ENCODE measurements around the gene ELOF1. TPM values are rescaled to one million over a fixed set of nuclear protein-coding genes. Genes with fewer than 3 reads are reported as not detected.

The ELOF1 gene
- total RNA-seq, 1 donor from 2014 or later: 46.0 TPM

DNA sequence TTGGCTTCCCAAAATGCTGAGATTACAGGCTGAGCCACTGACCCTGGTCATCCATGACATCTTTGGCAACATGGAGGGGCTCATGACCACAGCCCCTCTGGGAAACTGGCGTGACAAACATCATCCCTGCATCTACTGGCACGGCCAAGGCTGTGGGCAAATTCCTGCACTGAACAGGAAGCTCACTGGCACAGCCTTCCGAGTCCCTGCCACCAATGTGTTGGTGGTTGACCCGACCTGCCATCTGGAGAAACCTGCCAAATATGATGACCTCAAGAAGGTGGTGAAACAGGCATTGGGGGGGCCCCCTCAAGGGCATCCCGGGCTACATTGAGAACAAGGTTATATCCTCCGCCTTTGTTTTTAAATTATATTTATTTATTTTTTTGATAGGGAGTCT is 27.3 kb upstream of the ELOF1 start:
- Mint-ChIP-seq H3K36me3 (no peaks in the 10 kb centered on the region), H3K27me3 (ENCODE audit: low read depth) (peaks cover 5% of the 10 kb centered on the region), H3K27ac (no peak overlapping the region), H3K4me3 (no peak overlapping the region), H3K4me1 (peaks cover 5% of the 10 kb centered on the region), H3K9me3 (no peaks in the 10 kb centered on the region)
- no peak for TF ChIP-seq CTCF (IDR thresholded peaks at IDR 0.05; ENCODE audit: unreplicated experiment)
- no peak for DNase-seq (ENCODE audit: low spot score in 2 of 2, unreplicated experiment in 2 of 2)

DNA sequence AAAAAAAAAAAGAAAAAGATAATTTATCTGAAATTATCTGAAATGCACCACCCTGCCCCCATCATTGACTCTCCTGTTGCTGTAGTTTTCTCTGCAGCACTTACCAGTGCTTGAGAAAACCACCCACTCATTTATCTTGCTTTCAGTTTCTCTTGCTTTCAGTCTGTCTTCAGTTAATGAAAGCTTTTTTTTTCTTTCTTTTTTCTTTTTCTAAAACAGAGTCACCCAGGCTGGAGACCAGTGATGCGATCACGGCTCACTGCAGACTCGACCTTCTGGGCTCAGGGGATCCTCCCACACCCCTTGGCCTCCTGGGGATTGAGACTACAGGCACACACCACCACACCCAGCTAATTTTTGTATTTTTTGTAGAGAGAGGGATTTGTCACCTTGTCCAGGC is 22.7 kb upstream of the ELOF1 start:
- DNase-seq (ENCODE audit: low spot score in 2 of 2, unreplicated experiment in 2 of 2): no peak
- no peak overlapping the region for H3K4me3 Mint-ChIP-seq
- H3K36me3 Mint-ChIP-seq: no peaks in the 10 kb centered on the region
- no peaks in the 10 kb centered on the region for H3K9me3 Mint-ChIP-seq
- peaks cover 12% of the 10 kb centered on the region for H3K27me3 Mint-ChIP-seq (ENCODE audit: low read depth)
- H3K27ac Mint-ChIP-seq: no peak overlapping the region
- TF ChIP-seq CTCF (IDR thresholded peaks at IDR 0.05; ENCODE audit: unreplicated experiment): no peak
- peaks cover 3% of the 10 kb centered on the region for H3K4me1 Mint-ChIP-seq

GRCh38 chr19:11580116-11580515 is 21.1 kb upstream of the ELOF1 start:
- no peak overlapping the region for H3K27ac Mint-ChIP-seq
- no peaks in the 10 kb centered on the region for H3K9me3 Mint-ChIP-seq
- DNase-seq (ENCODE audit: low spot score in 2 of 2, unreplicated experiment in 2 of 2): no peak
- peaks cover 3% of the 10 kb centered on the region for H3K4me1 Mint-ChIP-seq
- H3K27me3 Mint-ChIP-seq (ENCODE audit: low read depth): peaks cover 12% of the 10 kb centered on the region
- no peak overlapping the region for H3K4me3 Mint-ChIP-seq
- no peak for TF ChIP-seq CTCF (IDR thresholded peaks at IDR 0.05; ENCODE audit: unreplicated experiment)
- H3K36me3 Mint-ChIP-seq: no peaks in the 10 kb centered on the region

DNA sequence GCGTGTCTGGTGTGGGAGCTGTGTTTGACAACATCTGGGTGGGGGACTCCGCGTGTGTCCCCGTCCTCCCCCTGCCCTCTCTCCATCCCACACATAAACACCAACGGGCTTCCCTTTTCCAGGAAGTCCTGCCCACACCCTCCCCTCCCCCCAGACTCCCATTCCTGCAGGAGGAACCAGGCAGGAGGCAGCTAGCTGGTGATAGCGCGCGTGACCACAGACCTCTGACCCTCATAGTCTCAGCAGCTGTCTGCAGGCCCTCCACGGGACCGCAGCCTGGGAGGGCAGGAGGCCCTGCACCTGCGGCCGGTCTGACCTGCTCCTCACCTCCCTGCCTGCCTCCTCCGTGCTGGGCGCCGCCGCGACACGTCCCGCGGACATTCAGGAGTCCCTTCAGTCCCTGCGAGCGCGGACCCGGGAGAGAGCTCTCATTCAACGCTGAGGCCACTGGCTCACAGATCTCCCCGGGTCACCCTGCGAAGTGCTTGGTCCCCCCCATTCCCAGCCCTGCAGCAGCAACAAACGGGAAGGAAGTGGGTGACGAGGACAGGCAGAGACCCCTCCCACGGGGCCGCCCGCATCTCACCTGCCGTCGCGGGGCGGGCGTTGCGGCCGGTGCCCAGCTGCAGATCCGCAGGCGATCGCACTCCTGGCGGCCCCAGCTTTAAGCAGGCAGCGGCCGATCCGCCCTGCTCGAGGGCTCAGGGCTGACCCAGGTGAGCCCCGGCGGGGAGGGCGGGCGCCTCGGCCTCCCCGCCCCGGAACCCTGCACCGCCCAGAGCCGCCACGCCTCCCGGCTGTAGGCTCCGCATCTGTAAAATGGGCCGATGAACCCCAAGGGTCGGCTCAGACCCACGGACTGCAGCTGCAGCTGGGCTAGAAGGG is 19.5 kb upstream of the ELOF1 start:
- H3K4me1 Mint-ChIP-seq: peaks cover 3% of the 10 kb centered on the region
- no peaks in the 10 kb centered on the region for H3K36me3 Mint-ChIP-seq
- TF ChIP-seq CTCF (IDR thresholded peaks at IDR 0.05; ENCODE audit: unreplicated experiment): no peak
- no peak overlapping the region for H3K27ac Mint-ChIP-seq
- H3K9me3 Mint-ChIP-seq: no peaks in the 10 kb centered on the region
- no peak for DNase-seq (ENCODE audit: low spot score in 2 of 2, unreplicated experiment in 2 of 2)
- peak overlapping the region; percentile 41 for H3K4me3 Mint-ChIP-seq
- peaks cover 12% of the 10 kb centered on the region for H3K27me3 Mint-ChIP-seq (ENCODE audit: low read depth)

DNA sequence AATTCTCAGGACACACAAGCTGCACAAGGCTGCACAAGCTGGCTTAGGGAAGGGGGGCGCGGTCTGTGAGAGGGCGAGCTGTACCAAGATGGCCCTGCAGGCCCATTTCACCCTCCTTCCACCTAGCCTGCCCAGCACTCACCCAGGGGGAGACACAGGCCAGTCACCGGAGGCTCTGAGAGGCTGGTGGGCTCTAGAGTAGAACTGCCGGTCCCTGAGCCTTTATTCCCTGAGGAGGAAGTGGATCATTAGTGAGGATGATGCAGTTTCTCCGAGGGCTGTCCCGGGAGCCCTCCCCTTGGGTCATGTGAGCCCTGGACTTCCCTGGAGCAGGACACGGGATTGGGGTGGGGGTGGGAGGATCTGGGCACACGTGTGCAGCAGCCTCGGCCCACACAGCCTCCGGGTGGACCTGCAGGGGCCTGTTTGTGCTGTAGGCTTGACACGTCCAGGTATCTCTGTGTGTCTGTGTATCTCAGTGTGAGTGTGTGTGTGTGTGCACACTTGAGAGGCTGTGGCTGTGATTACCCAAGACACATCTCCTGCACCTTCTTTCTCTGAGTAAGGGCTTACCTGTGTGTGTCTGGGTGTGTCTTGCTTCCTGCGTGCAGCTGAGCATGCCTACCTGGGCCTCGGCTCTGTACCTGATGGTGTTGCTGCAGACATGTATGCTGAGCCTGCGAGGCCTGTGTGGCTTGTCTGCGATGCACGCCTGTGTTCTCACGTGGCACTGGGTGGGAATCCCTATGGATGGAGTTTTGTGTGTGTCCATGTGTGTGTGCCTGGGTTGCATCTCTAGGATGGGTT is 18.6 kb upstream of the ELOF1 start, which contains the start of gene ACP5:
Gene ACP5, minus strand, starts transcription at position 195 of the 807 bp plus-strand sequence. CDS start 328 bp downstream, outside the sequence.
- H3K27me3 Mint-ChIP-seq (ENCODE audit: low read depth): peaks cover 12% of the 10 kb centered on the region

More for the DNA sequence above, 18.6 kb upstream of the ELOF1 start, which contains the start of gene ACP5:
- Mint-ChIP-seq H3K36me3 (no peaks in the 10 kb centered on the region), H3K4me1 (peaks cover 3% of the 10 kb centered on the region), H3K4me3 (peak within 1 kb of the TSS; percentile 41), H3K9me3 (no peaks in the 10 kb centered on the region), H3K27ac (no peak within 1 kb of the TSS)
- no peak for TF ChIP-seq CTCF (IDR thresholded peaks at IDR 0.05; ENCODE audit: unreplicated experiment)
- DNase-seq (ENCODE audit: low spot score in 2 of 2, unreplicated experiment in 2 of 2): no peak

All from mesothelial cell of epicardium (in vitro differentiated cells).